Measurements from ENCODE around the gene CNTD1. TPM values are rescaled to one million over a fixed set of nuclear protein-coding genes. Genes with fewer than 3 reads are reported as not detected.

The CNTD1 gene
- polyA plus RNA-seq, 2 of the 4 experiments (the other 2 are of a cell fraction) = 0.06 to 0.10 TPM

DNA sequence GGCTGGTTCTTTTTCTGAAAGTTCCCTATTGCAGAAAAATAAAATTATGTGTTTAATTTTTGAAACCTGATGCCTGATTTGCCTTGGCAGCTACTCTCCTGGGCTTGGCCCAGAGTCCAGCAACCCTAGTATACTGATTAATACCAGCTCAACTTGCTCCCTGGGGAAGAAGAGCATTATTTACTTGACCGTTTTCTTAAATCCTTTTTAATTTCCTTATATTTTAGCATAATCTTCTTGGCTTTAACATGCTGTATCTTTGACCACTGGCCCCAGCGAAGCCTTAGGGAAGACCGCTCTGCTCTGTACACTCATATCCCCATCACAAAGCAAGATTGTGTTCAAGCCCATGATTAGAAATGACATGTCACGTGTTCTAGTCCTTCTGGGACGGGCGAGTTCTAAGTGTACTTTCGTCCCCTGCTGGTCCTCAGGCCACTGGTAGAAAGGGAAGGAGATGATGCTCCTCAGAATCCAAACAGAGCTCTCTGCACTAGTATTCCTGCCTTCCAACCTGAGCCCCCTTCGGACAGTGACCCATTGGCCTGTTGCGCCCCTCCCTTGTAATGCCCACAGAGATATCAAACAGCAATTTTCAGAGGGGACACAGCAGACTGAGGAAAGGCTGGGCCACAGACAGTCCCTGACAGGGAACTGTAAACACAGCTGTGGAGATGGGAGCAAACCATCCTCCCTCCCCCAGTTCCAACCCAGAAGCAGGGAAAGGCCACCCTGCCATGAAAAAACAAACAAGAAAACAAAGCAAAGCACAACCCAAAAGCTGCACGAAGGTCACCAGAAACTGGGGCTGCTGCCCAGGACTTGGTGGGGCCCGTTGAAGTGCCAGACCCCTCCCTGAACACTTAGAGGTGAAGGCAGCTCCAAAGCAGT, 49.5 kb upstream of the CNTD1 start:
- DNase-seq (ENCODE audit: low read depth in 1 of 2, low spot score in 1 of 2) (no peak), FAIRE-seq (no peak), ATAC-seq (no peak)
- no peak for TF ChIP-seq SREBF2 (IDR thresholded peaks at IDR 0.05)
- TF ChIP-seq, protein P1, sequence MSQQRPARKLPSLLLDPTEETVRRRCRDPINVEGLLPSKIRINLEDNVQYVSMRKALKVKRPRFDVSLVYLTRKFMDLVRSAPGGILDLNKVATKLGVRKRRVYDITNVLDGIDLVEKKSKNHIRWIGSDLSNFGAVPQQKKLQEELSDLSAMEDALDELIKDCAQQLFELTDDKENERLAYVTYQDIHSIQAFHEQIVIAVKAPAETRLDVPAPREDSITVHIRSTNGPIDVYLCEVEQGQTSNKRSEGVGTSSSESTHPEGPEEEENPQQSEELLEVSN (IDR thresholded peaks at IDR 0.05; ENCODE audit: borderline replicate concordance, low read depth) = no peak
- TF ChIP-seq NFE2L2 (conservative IDR thresholded peaks at IDR 0.05; ENCODE audit: low read length) = no peak
- TF ChIP-seq TFCP2L1 (CRISPR knock-in tag; IDR thresholded peaks at IDR 0.05) = no peak
- TF ChIP-seq, protein P2, sequence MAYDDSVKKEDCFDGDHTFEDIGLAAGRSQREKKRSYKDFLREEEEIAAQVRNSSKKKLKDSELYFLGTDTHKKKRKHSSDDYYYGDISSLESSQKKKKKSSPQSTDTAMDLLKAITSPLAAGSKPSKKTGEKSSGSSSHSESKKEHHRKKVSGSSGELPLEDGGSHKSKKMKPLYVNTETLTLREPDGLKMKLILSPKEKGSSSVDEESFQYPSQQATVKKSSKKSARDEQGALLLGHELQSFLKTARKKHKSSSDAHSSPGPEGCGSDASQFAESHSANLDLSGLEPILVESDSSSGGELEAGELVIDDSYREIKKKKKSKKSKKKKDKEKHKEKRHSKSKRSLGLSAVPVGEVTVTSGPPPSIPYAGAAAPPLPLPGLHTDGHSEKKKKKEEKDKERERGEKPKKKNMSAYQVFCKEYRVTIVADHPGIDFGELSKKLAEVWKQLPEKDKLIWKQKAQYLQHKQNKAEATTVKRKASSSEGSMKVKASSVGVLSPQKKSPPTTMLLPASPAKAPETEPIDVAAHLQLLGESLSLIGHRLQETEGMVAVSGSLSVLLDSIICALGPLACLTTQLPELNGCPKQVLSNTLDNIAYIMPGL (CRISPR knock-in tag; IDR thresholded peaks at IDR 0.05; ENCODE audit: borderline replicate concordance) = no peak
- TF ChIP-seq ZC3H11A (IDR thresholded peaks at IDR 0.05) = no peak
- TF ChIP-seq, protein P3, sequence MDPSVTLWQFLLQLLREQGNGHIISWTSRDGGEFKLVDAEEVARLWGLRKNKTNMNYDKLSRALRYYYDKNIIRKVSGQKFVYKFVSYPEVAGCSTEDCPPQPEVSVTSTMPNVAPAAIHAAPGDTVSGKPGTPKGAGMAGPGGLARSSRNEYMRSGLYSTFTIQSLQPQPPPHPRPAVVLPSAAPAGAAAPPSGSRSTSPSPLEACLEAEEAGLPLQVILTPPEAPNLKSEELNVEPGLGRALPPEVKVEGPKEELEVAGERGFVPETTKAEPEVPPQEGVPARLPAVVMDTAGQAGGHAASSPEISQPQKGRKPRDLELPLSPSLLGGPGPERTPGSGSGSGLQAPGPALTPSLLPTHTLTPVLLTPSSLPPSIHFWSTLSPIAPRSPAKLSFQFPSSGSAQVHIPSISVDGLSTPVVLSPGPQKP (IDR thresholded peaks at IDR 0.05; ENCODE audit: low read depth, low read length) = no peak
- no peak for TF ChIP-seq HDAC2 (IDR thresholded peaks at IDR 0.05)
- no peak for TF ChIP-seq TP53 (CRISPR knock-in tag; IDR thresholded peaks at IDR 0.05)
- TF ChIP-seq MAZ (IDR thresholded peaks at IDR 0.05; ENCODE audit: borderline replicate concordance, low read depth, low read length) = no peak
- no peak for TF ChIP-seq BHLHE40 (IDR thresholded peaks at IDR 0.05; ENCODE audit: low read depth, low read length)
- TF ChIP-seq HEYL (CRISPR knock-in tag; IDR thresholded peaks at IDR 0.05) = no peak
- TF ChIP-seq KDM1A (IDR thresholded peaks at IDR 0.05; ENCODE audit: low read depth) = no peak
- ChIA-PET POLR2A (interaction anchor here (1.0 to 1.6 kb wide), 3 partner anchors 11 to 249 kb away, joined by 3 to 4 read pairs (median 3); partner anchors contain the start of genes BECN1 and RAMP2), CTCF (interaction anchor here (0.6 to 8.9 kb wide), 13 partner anchors 10 to 188 kb away, joined by 3 to 114 read pairs (median 3); partner anchors contain the start of genes BECN1, CNTD1, COA3 and RAMP2)
- WGBS (ENCODE audit: missing lambda C conversion rate) = 64% methylated on average over 11 of the region's 11 CpGs
- H3K4me1 ChIP-seq = no peaks in the 10 kb centered on the region
- no peak overlapping the region for H3K4me2 ChIP-seq
- no peak overlapping the region for H3K4me3 ChIP-seq
- H3K9me3 ChIP-seq = peaks cover 7% of the 10 kb centered on the region; the same call in 1 of the 3 replicates
- H3K27ac ChIP-seq = no peak overlapping the region

DNA sequence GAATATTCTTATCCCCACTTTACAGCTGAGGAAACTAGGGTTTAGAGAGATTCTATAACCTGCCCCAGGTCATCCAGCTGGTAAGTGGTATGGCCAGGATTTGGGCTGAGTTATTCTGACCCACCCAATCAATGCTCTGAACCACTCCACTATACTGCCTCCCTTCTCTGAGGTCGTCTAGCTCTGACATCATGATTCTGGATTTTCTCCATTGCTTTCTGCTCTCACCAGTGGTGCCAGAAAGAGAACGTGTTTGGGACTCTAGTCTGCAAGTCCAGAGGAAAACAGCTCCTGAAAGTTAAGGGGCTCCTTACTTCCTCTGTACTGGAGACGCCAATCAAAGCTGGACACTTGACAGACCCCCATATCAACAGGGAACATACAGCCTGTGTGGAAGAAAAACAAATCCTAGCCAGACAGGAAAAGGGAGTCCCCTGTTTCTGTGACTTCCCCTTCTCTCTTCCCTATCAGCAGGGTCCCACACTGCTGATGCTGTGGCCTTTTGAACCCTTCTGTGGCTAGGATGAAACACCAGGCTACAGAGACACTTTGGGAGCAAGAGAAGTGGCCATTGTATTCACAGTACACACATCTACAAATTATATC, 47.8 kb upstream of the CNTD1 start:
- CTCF ChIA-PET = interaction anchor here (0.6 to 8.9 kb wide), 5 partner anchors 11 to 132 kb away, joined by 3 to 114 read pairs (median 4); partner anchors contain the start of gene RAMP2
- Histone ChIP-seq H3K27ac (no peak overlapping the region), H3K4me3 (no peak overlapping the region), H3K9me3 (no peaks in the 10 kb centered on the region), H3K4me1 (no peaks in the 10 kb centered on the region), H3K4me2 (no peak overlapping the region)
- POLR2A ChIA-PET = interaction anchor here (0.5 to 1.6 kb wide), 2 partner anchors 23 to 177 kb away, joined by 3 to 7 read pairs; partner anchors contain the start of gene VPS25
- no peak for ATAC-seq
- no peak for FAIRE-seq
- TF ChIP-seq KDM1A (IDR thresholded peaks at IDR 0.05; ENCODE audit: low read depth) = no peak
- DNase-seq (ENCODE audit: low read depth in 1 of 2, low spot score in 1 of 2) = no peak
- 29% methylated on average over 3 of the region's 3 CpGs for WGBS (ENCODE audit: missing lambda C conversion rate)

DNA sequence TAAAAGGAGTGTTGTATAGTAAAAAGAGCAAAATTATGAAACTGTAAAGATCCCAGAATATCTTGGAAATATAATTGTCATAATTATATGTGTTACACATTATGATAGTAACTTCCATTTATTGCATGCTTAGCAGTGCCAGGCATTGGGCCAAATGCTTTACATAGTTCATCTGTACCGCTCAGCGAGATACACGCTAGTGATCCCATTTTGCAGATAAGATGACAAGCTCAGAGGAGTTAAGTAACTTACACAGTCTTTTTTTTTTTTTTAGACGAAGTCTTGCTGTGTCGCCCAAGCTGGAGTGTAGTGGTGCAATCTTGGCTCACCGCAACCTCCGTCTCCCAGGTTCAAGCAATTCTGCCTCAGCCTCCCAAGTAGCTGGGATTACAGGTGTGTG, 47.0 kb upstream of the CNTD1 start:
- CTCF ChIA-PET = interaction anchor here (8.9 kb wide), 1 partner anchor 10 kb away, joined by 114 read pairs; the partner anchor contains the start of gene RAMP2
- POLR2A ChIA-PET = no interaction called here
- TF ChIP-seq ZC3H11A (IDR thresholded peaks at IDR 0.05) (no peak), EHF (CRISPR knock-in tag; IDR thresholded peaks at IDR 0.05) (no peak), TFCP2L1 (CRISPR knock-in tag; IDR thresholded peaks at IDR 0.05) (no peak), FOXS1 (CRISPR knock-in tag; IDR thresholded peaks at IDR 0.05) (no peak), GATA3 (IDR thresholded peaks at IDR 0.05; ENCODE audit: borderline replicate concordance) (no peak), KDM1A (IDR thresholded peaks at IDR 0.05; ENCODE audit: low read depth) (no peak)
- 88% methylated on average over 7 of the region's 7 CpGs for WGBS (ENCODE audit: missing lambda C conversion rate)
- ATAC-seq = no peak
- no peak for FAIRE-seq
- Histone ChIP-seq H3K4me1 (no peaks in the 10 kb centered on the region), H3K9me3 (no peaks in the 10 kb centered on the region), H3K4me2 (no peak overlapping the region), H3K4me3 (no peak overlapping the region), H3K27ac (no peak overlapping the region)
- no peak for DNase-seq (ENCODE audit: low read depth in 1 of 2, low spot score in 1 of 2)

Measured in A549 (cell line).